ENCODE results near the gene WFDC1.

The WFDC1 gene

GRCh38 chr16:84359326-84359725, 64.6 kb downstream of the WFDC1 start:
- Histone ChIP-seq H3K27me3 (replicated peaks; ENCODE audit: control insufficient read depth, insufficient read depth, low read length) (no peaks in the 10 kb centered on the region), H3K4me3 (replicated peaks; ENCODE audit: low read depth, low read length) (no peak overlapping the region), H3K36me3 (ENCODE audit: control insufficient read depth, insufficient read depth, low read length) (no peaks in the 10 kb centered on the region)
- TF ChIP-seq CTCF (IDR thresholded peaks at IDR 0.05; ENCODE audit: insufficient read depth, low read length, poor library complexity, severe bottlenecking), result no peak
- no peak for DNase-seq (ENCODE audit: extremely low read depth, insufficient read length)

- Histone ChIP-seq H3K27me3 (replicated peaks; ENCODE audit: control insufficient read depth, insufficient read depth, low read length) (no peaks in the 10 kb centered on the region), H3K36me3 (ENCODE audit: control insufficient read depth, insufficient read depth, low read length) (no peaks in the 10 kb centered on the region), H3K4me3 (replicated peaks; ENCODE audit: low read depth, low read length) (no peak overlapping the region)
- no peak for DNase-seq (ENCODE audit: extremely low read depth, insufficient read length)
- no peak for TF ChIP-seq CTCF (IDR thresholded peaks at IDR 0.05; ENCODE audit: insufficient read depth, low read length, poor library complexity, severe bottlenecking)
Measured at GRCh38 chr16:84360170-84360569, 65.5 kb downstream of the WFDC1 start.

DNA sequence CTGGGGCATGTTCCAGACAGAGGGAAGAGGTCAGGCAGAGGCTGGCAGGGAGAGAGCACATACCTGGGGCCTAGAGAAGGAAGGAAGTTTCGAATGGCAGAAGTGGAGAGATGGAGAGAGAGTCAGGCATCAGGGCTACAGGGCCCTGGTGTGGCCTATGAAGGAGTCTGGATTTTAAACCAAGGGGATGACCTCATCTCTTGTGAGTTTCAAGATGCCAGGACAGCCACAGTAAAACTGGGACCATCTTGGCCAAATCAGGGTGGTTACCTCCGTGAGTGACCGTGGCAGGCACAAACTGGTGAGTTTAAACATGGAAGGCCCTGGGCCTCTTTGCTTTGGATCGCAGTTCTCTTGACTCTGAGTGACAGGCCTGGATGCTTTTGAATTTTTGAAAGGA, 66.1 kb downstream of the WFDC1 start:
- no peaks in the 10 kb centered on the region for H3K27me3 ChIP-seq (replicated peaks; ENCODE audit: control insufficient read depth, insufficient read depth, low read length)
- DNase-seq (ENCODE audit: extremely low read depth, insufficient read length), result no peak
- H3K36me3 ChIP-seq (ENCODE audit: control insufficient read depth, insufficient read depth, low read length), result no peaks in the 10 kb centered on the region
- no peak for TF ChIP-seq CTCF (IDR thresholded peaks at IDR 0.05; ENCODE audit: insufficient read depth, low read length, poor library complexity, severe bottlenecking)
- no peak overlapping the region for H3K4me3 ChIP-seq (replicated peaks; ENCODE audit: low read depth, low read length)

- no peak for DNase-seq (ENCODE audit: extremely low read depth, insufficient read length)
- Histone ChIP-seq H3K27me3 (replicated peaks; ENCODE audit: control insufficient read depth, insufficient read depth, low read length) (no peaks in the 10 kb centered on the region), H3K4me3 (replicated peaks; ENCODE audit: low read depth, low read length) (no peak overlapping the region), H3K36me3 (ENCODE audit: control insufficient read depth, insufficient read depth, low read length) (no peaks in the 10 kb centered on the region)
- no peak for TF ChIP-seq CTCF (IDR thresholded peaks at IDR 0.05; ENCODE audit: insufficient read depth, low read length, poor library complexity, severe bottlenecking)
Measured at GRCh38 chr16:84361546-84361945, 66.9 kb downstream of the WFDC1 start.

DNA sequence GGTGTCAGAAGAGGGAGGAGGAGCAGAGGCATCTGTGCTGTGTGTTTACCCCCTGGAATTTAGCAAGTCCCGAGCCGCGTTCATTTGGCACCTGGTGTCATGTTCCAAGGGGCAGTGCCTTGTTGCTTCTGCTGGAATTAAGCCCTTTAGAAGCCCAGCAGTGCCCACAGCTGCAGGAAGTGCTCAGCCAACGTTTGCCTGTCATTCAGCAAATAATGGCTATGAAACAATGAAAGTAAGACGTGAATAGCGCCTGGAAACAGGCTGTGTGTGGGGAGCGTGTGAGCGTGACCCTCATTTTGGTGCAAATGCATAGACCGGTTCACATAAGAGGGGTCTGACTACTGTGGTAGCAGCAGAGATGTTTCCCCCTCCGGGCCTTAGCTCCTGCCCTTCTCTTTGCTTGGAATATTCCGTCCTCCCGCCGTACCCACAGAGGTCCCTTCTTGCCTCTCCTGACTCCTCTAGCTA, 67.8 kb downstream of the WFDC1 start:
- Histone ChIP-seq H3K4me3 (replicated peaks; ENCODE audit: low read depth, low read length) (no peak overlapping the region), H3K27me3 (replicated peaks; ENCODE audit: control insufficient read depth, insufficient read depth, low read length) (peaks cover under 1% of the 10 kb centered on the region; the same call in 1 of the 2 replicates), H3K36me3 (ENCODE audit: control insufficient read depth, insufficient read depth, low read length) (no peaks in the 10 kb centered on the region)
- DNase-seq (ENCODE audit: extremely low read depth, insufficient read length), result no peak
- TF ChIP-seq CTCF (IDR thresholded peaks at IDR 0.05; ENCODE audit: insufficient read depth, low read length, poor library complexity, severe bottlenecking), result no peak

GRCh38 chr16:84366208-84366607, 71.5 kb downstream of the WFDC1 start:
- no peak for TF ChIP-seq CTCF (IDR thresholded peaks at IDR 0.05; ENCODE audit: insufficient read depth, low read length, poor library complexity, severe bottlenecking)
- DNase-seq (ENCODE audit: extremely low read depth, insufficient read length), result no peak
- no peak overlapping the region for H3K4me3 ChIP-seq (replicated peaks; ENCODE audit: low read depth, low read length)
- H3K27me3 ChIP-seq (replicated peaks; ENCODE audit: control insufficient read depth, insufficient read depth, low read length), result peaks cover 2% of the 10 kb centered on the region
- H3K36me3 ChIP-seq (ENCODE audit: control insufficient read depth, insufficient read depth, low read length), result no peaks in the 10 kb centered on the region

Data from GM06990 (cell line).